GM10248 (cell line): ENCODE measurements around the gene BABAM2.

ENCODE experiments used
- CTCF ChIA-PET: fragments of 300-600 bp; sonication (Branson Sonifier 250); formaldehyde crosslinking; extraction: SDS; loops from one replicate; lab custom pipeline; 2021; ENCODE audit warnings: antibody characterized with exemption; lab: Yijun Ruan, JAX
- POLR2A ChIA-PET: fragments of 350-650 bp; sonication (Branson Sonifier 250); formaldehyde crosslinking; extraction: SDS; loops from one replicate; lab custom pipeline; 2020; ENCODE audit warnings: antibody characterized with exemption; lab: Yijun Ruan, JAX
- DNase-seq: peaks from one replicate; pipeline ENCODE4 v3.0.0; 2012; ENCODE audit errors: extremely low spot score
- CTCF ChIP-seq: IDR thresholded peaks from 2 replicates; pipeline ENCODE4 v1.5.1; 2012; ENCODE audit warnings: mild to moderate bottlenecking, low read depth; ENCODE audit errors: extremely low read depth, missing control alignments, control extremely low read depth

The BABAM2 gene

GRCh38 chr2:28155627-28156026, 265.1 kb downstream of the BABAM2 start:
- DNase-seq = no peak
- POLR2A ChIA-PET = no interaction called here
- CTCF ChIA-PET = no interaction called here

GRCh38 chr2:28158791-28159190, 268.3 kb downstream of the BABAM2 start:
- ChIA-PET CTCF (interaction anchor here (0.8 to 1.4 kb wide), 2 partner anchors 10 to 22 kb away, joined by 3 read pairs; no protein-coding TSS in a partner anchor), POLR2A (no interaction called here)
- no peak for TF ChIP-seq CTCF
- DNase-seq = no peak

More at GRCh38 chr2:28155627-28156026, 265.1 kb downstream of the BABAM2 start:
- TF ChIP-seq CTCF = peak; percentile 10

GRCh38 chr2:28160986-28161425, 270.5 kb downstream of the BABAM2 start:
- ChIA-PET CTCF (no interaction called here), POLR2A (no interaction called here)
- no peak for TF ChIP-seq CTCF
- no peak for DNase-seq

- CTCF ChIA-PET = interaction anchor here (1.1 kb wide), 1 partner anchor 9 kb away, joined by 3 read pairs; no protein-coding TSS in a partner anchor
- no peak for DNase-seq
- no peak for TF ChIP-seq CTCF
- POLR2A ChIA-PET = no interaction called here
Measured at GRCh38 chr2:28161466-28161865, 270.9 kb downstream of the BABAM2 start.

- no peak for DNase-seq
- no peak for TF ChIP-seq CTCF
- ChIA-PET POLR2A (no interaction called here), CTCF (interaction anchor here (0.8 to 1.2 kb wide), 5 partner anchors 7 to 16 kb away, joined by 3 to 4 read pairs (median 3); no protein-coding TSS in a partner anchor)
Measured at GRCh38 chr2:28162564-28162963, 272.0 kb downstream of the BABAM2 start.

- POLR2A ChIA-PET = no interaction called here
- no peak for DNase-seq
- no peak for TF ChIP-seq CTCF
- CTCF ChIA-PET = interaction anchor here (0.8 to 1.2 kb wide), 4 partner anchors 9 to 16 kb away, joined by 3 to 4 read pairs (median 3); no protein-coding TSS in a partner anchor
Measured at GRCh38 chr2:28163028-28163427, 272.5 kb downstream of the BABAM2 start.
